ENCODE data around the gene RASA3.
"Not testable (repeated sequence)": the region's sequence is repeated elsewhere in the genome, so short reads cannot be mapped to it uniquely, and the experiment has no call there.

Gene RASA3

GRCh38 chr13:114079601-114080536 lies 52.6 kb downstream of the RASA3 start:
- H3K4me3 ChIP-seq (replicated peaks; ENCODE audit: low read depth, low read length) = no peak overlapping the region
- TF ChIP-seq CTCF (IDR thresholded peaks at IDR 0.05; ENCODE audit: low read length, missing control alignments) = no peak
- no peak for DNase-seq (ENCODE audit: low read depth)

- peak; percentile 76 for DNase-seq (ENCODE audit: low read depth)
- no peak overlapping the region for H3K4me3 ChIP-seq (replicated peaks; ENCODE audit: low read depth, low read length)
- TF ChIP-seq CTCF (IDR thresholded peaks at IDR 0.05; ENCODE audit: low read length, missing control alignments) = no peak
Observed at GRCh38 chr13:114078461-114079451, 53.7 kb downstream of the RASA3 start.

- no peak overlapping the region for H3K4me3 ChIP-seq (replicated peaks; ENCODE audit: low read depth, low read length)
- peak; percentile 71 for DNase-seq (ENCODE audit: low read depth)
- TF ChIP-seq CTCF (IDR thresholded peaks at IDR 0.05; ENCODE audit: low read length, missing control alignments) = no peak
Observed at GRCh38 chr13:114077933-114078325, 54.5 kb downstream of the RASA3 start.

GRCh38 chr13:114077099-114077932 lies 55.1 kb downstream of the RASA3 start:
- H3K4me3 ChIP-seq (replicated peaks; ENCODE audit: low read depth, low read length) = no peak overlapping the region
- no peak for TF ChIP-seq CTCF (IDR thresholded peaks at IDR 0.05; ENCODE audit: low read length, missing control alignments)
- no peak for DNase-seq (ENCODE audit: low read depth)

GRCh38 chr13:114076329-114077090 lies 55.9 kb downstream of the RASA3 start:
- H3K4me3 ChIP-seq (replicated peaks; ENCODE audit: low read depth, low read length) = no peak overlapping the region
- TF ChIP-seq CTCF (IDR thresholded peaks at IDR 0.05; ENCODE audit: low read length, missing control alignments) = no peak
- DNase-seq (ENCODE audit: low read depth) = no peak

- not testable (repeated sequence) for DNase-seq (ENCODE audit: low read depth)
Observed at GRCh38 chr13:114075811-114076210, 56.6 kb downstream of the RASA3 start.

More at GRCh38 chr13:114075811-114076210, 56.6 kb downstream of the RASA3 start:
- not testable (repeated sequence) for H3K4me3 ChIP-seq (replicated peaks; ENCODE audit: low read depth, low read length)
